Measurements from ENCODE around the gene CLEC12A. TPM values are rescaled to one million over a fixed set of nuclear protein-coding genes. Genes with fewer than 3 reads are reported as not detected.

Gene CLEC12A
- total and polyA plus RNA-seq, 12 donors, result 0.20 to 8.9 (median 0.85) TPM; not detected in 1

DNA sequence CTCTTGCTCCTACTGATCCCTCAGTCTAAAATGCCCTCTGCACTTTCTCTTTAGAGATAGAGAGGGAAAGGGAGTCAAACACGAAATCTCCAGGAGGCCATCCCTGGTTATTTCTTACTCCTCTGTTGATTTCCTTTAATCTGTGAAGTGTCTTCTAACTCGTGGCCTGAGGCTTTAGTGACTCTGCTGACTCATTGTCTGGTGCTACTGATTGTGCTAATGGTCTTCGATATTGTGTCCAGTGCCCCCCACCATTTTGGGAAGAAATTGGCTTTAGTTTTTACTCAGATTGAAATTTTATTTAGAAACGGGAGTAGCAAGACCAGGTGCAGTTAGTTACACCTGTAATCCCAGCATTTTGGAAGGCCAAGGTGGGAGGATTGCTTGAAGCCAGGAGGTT is 60.1 kb downstream of the CLEC12A start:
- TF ChIP-seq, protein P1, sequence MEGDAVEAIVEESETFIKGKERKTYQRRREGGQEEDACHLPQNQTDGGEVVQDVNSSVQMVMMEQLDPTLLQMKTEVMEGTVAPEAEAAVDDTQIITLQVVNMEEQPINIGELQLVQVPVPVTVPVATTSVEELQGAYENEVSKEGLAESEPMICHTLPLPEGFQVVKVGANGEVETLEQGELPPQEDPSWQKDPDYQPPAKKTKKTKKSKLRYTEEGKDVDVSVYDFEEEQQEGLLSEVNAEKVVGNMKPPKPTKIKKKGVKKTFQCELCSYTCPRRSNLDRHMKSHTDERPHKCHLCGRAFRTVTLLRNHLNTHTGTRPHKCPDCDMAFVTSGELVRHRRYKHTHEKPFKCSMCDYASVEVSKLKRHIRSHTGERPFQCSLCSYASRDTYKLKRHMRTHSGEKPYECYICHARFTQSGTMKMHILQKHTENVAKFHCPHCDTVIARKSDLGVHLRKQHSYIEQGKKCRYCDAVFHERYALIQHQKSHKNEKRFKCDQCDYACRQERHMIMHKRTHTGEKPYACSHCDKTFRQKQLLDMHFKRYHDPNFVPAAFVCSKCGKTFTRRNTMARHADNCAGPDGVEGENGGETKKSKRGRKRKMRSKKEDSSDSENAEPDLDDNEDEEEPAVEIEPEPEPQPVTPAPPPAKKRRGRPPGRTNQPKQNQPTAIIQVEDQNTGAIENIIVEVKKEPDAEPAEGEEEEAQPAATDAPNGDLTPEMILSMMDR (IDR thresholded peaks at IDR 0.05), result no peak
- ATAC-seq (no peak), DNase-seq (no peak)
- intact Hi-C loops (cut with DNase I), result loop anchor here in 4 of 10 donors (5.0 kb wide), 3 partner anchors 106 to 156 kb away; no protein-coding TSS in a partner anchor
- 71 to 72% methylated on average over 4 of the region's 4 CpGs for WGBS, 2 donors
- no peaks in the 10 kb centered on the region for H3K9me3 ChIP-seq
- no peaks in the 10 kb centered on the region for H3K27me3 ChIP-seq
- H3K36me3 ChIP-seq, result no peaks in the 10 kb centered on the region
- peaks cover 0 to 18% (median 0%) of the 10 kb centered on the region in 9 donors for H3K4me1 ChIP-seq
- no peak overlapping the region for H3K27ac ChIP-seq
- H3K4me3 ChIP-seq, result no peak overlapping the region

DNA sequence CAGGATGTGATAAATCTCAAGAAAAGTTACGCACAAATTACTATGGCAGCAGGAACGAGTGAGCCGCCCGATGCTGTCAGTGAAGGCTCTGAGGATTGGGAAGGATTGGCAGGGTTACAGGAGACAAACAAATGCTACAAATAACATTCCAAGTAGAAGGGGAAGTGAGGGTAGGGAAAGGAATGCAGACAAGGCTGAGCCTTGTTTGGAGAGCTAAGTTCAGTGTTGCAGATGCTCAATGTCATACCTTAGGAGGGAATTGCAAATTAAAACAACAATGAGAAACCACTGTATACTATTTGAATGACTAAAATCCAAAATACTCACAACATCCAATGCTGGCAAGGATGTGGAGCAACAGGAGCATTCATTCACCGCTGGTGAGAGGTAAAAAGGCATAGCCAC is 60.6 kb downstream of the CLEC12A start:
- Histone ChIP-seq H3K36me3 (no peaks in the 10 kb centered on the region), H3K4me1 (peaks cover 0 to 18% (median 0%) of the 10 kb centered on the region in 9 donors), H3K4me3 (no peak overlapping the region), H3K9me3 (no peaks in the 10 kb centered on the region), H3K27me3 (no peaks in the 10 kb centered on the region), H3K27ac (no peak overlapping the region)
- intact Hi-C loops (cut with DNase I), result loop anchor here in 4 of 10 donors (5.0 kb wide), 3 partner anchors 106 to 156 kb away; no protein-coding TSS in a partner anchor
- TF ChIP-seq, protein P1 (IDR thresholded peaks at IDR 0.05), result no peak
- ATAC-seq, result no peak
- 64 to 69% methylated on average over 5 of the region's 5 CpGs for WGBS, 2 donors
- no peak for DNase-seq

DNA sequence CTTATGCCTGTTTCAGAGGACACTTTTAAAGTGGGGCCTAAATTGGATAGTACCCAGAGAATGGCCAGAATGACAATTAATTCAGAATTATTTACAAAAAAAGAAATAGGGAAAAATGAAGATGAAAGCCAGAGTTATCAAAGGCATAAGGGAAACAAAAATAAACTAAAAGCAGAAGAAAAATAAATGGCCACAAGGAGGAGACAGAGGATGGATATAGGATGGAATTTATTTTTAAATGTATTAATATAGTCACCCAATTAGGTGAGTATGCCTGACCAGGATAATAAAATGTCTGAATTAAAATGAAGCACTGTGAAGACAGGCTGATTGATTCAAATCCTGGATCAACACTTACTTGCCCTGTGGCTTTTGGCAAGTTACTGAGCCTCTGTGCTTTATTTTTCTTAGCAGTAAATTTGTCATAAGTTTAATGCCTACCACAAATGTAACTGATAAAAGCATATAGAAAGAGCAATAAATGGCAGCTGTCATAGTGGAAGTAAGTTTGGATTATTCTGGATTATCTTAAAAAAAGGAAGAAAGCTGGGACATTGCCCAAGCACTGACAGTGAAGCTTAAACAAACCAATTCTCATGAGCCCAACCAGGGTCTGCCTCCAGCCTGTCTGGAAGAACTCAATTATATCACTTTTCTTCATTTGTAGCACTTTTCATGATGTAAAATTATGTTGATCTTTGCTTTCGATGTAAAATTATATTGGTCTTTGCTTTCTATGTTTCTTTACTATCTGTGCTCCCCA is 62.8 kb downstream of the CLEC12A start:
- H3K27me3 ChIP-seq, result no peaks in the 10 kb centered on the region
- no peaks in the 10 kb centered on the region for H3K9me3 ChIP-seq
- peak overlapping the region in 1 of 10 donors; percentile 3 for H3K27ac ChIP-seq
- DNase-seq (no peak), ATAC-seq (no peak)
- H3K36me3 ChIP-seq, result no peaks in the 10 kb centered on the region
- peaks cover 0 to 12% (median 0%) of the 10 kb centered on the region in 9 donors for H3K4me1 ChIP-seq
- TF ChIP-seq, protein P1 (IDR thresholded peaks at IDR 0.05), result peak; percentile 41 to 81 (median 64)
- intact Hi-C loops (cut with DNase I), result loop anchor here (1.0 to 5.0 kb wide), 7 partner anchors 103 to 153 kb away; no protein-coding TSS in a partner anchor
- 69 to 77% methylated on average over 1 of the region's 1 CpG for WGBS, 2 donors
- H3K4me3 ChIP-seq, result no peak overlapping the region

Other genes starting within 250 kb of the CLEC12A start
- gene CLECL1, start 238.3 kb upstream of the CLEC12A start, total RNA-seq, result 1 to 10 TPM in 1 of 10 donors, under 1 TPM in 1, not detected in 8; 0.54 to 3.6 TPM
- under 1 TPM in 1 of 2 donors, not detected in 1; 0.25 TPM for gene CLECL1, start 238.3 kb upstream of the CLEC12A start, polyA plus RNA-seq
- gene CD69, start 210.5 kb upstream of the CLEC12A start, total RNA-seq, result 1 to 10 TPM in 3 of 10 donors, under 1 TPM in 5, not detected in 2; 0.17 to 6.2 (median 0.50) TPM
- under 1 TPM; 0.22 to 0.55 TPM for gene CD69, start 210.5 kb upstream of the CLEC12A start, polyA plus RNA-seq
- gene KLRF1, start 143.9 kb upstream of the CLEC12A start, total RNA-seq, result 1 to 10 TPM in 1 of 10 donors, under 1 TPM in 3, not detected in 6; 0.19 to 1.8 (median 0.40) TPM
- gene KLRF1, start 143.9 kb upstream of the CLEC12A start, polyA plus RNA-seq, result 1 to 10 TPM in 1 of 2 donors, under 1 TPM in 1; 0.19 to 2.3 TPM
- gene CLEC2B, start 102.1 kb upstream of the CLEC12A start, total RNA-seq, result 10 to 100 TPM in 1 of 10 donors, 1 to 10 TPM in 9; 2.6 to 13.9 (median 3.8) TPM
- gene CLEC2B, start 102.1 kb upstream of the CLEC12A start, polyA plus RNA-seq, result 10 to 100 TPM in 1 of 2 donors, 1 to 10 TPM in 1; 4.6 to 10.3 TPM
- gene KLRF2, start 89.9 kb upstream of the CLEC12A start, total RNA-seq, result not detected
- gene KLRF2, start 89.9 kb upstream of the CLEC12A start, polyA plus RNA-seq, result not detected
- gene CLEC2A, start 39.0 kb upstream of the CLEC12A start, total RNA-seq, result not detected
- gene CLEC2A, start 39.0 kb upstream of the CLEC12A start, polyA plus RNA-seq, result not detected
- not detected for gene CLEC1B, start 27.7 kb downstream of the CLEC12A start, total RNA-seq
- under 1 TPM in 1 of 2 donors, not detected in 1; 0.04 TPM for gene CLEC1B, start 27.7 kb downstream of the CLEC12A start, polyA plus RNA-seq
- gene CLEC12B, start 39.2 kb downstream of the CLEC12A start, total RNA-seq, result under 1 TPM in 1 of 10 donors, not detected in 9; 0.81 TPM
- gene CLEC12B, start 39.2 kb downstream of the CLEC12A start, polyA plus RNA-seq, result not detected
- gene CLEC9A, start 59.3 kb downstream of the CLEC12A start, total RNA-seq, result under 1 TPM in 3 of 10 donors, not detected in 7; 0.15 to 0.37 (median 0.22) TPM
- under 1 TPM in 1 of 2 donors, not detected in 1; 0.04 TPM for gene CLEC9A, start 59.3 kb downstream of the CLEC12A start, polyA plus RNA-seq
- gene CLEC1A, start 127.6 kb downstream of the CLEC12A start, total RNA-seq, result 1 to 10 TPM; 1.2 to 6.6 (median 2.7) TPM
- 1 to 10 TPM; 4.3 to 4.8 TPM for gene CLEC1A, start 127.6 kb downstream of the CLEC12A start, polyA plus RNA-seq
- gene CLEC7A, start 158.8 kb downstream of the CLEC12A start, total RNA-seq, result 10 to 100 TPM in 1 of 10 donors, 1 to 10 TPM in 7, under 1 TPM in 2; 0.94 to 15.2 (median 1.8) TPM
- gene CLEC7A, start 158.8 kb downstream of the CLEC12A start, polyA plus RNA-seq, result 1 to 10 TPM; 1.0 to 1.9 TPM
- 1 to 10 TPM in 2 of 10 donors, under 1 TPM in 7, not detected in 1; 0.26 to 2.2 (median 0.49) TPM for gene OLR1, start 200.7 kb downstream of the CLEC12A start, total RNA-seq
- under 1 TPM in 1 of 2 donors, not detected in 1; 0.07 TPM for gene OLR1, start 200.7 kb downstream of the CLEC12A start, polyA plus RNA-seq
- gene TMEM52B, start 207.6 kb downstream of the CLEC12A start, total RNA-seq, result not detected
- under 1 TPM in 1 of 2 donors, not detected in 1; 0.03 TPM for gene TMEM52B, start 207.6 kb downstream of the CLEC12A start, polyA plus RNA-seq
- gene GABARAPL1, start 241.5 kb downstream of the CLEC12A start, total RNA-seq, result 100 to 1,000 TPM; 285 to 512 (median 413) TPM
- gene GABARAPL1, start 241.5 kb downstream of the CLEC12A start, polyA plus RNA-seq, result 100 to 1,000 TPM; 111 to 177 TPM

Measured in heart right ventricle (tissue), 16 donors.